Peyer's patch (tissue), 4 donors: Measurements from ENCODE around the gene KLHL13.

Source experiments
- POLR2A ChIP-seq, 2 donors: fragments of 450-650 bp; IDR thresholded peaks; one replicate each; pipeline ENCODE4 v1.5.1; 2017; ENCODE audit warnings: antibody characterized with exemption in 2 of 2, mild to moderate bottlenecking in 2 of 2, moderate library complexity in 2 of 2
- TF ChIP-seq, protein P1 (sequence below), 6 experiments: fragments of 450-650 bp in 4 of 6; fragments of 200-600 bp in 2 of 6; sonication (generic) in 1 of 6; IDR thresholded peaks; one replicate each; pipeline ENCODE4 v1.5.1; 2017 to 2019; ENCODE audit warnings: antibody characterized with exemption in 6 of 6, mild to moderate bottlenecking in 3 of 6, moderate library complexity in 1 of 6

DNA sequence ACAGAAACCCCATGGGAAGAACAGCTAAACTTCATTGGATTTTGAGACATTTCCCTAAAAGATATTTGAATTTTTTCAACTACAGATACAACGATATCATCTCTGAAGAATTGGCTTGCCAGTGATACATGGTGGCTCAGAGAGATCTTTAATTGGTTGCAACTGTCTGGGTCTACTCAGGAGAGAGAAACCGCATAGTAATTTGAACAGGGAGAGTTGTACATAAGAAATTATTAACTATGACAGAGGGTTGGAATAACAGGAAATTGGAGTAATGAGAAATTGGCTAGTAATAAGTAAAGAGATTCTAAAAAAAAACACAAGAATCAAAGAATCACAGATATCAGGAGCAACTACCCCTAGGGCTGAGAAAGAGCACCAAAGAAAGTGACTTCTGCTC, 118.4 kb downstream of the KLHL13 start:
- TF ChIP-seq, protein P1, sequence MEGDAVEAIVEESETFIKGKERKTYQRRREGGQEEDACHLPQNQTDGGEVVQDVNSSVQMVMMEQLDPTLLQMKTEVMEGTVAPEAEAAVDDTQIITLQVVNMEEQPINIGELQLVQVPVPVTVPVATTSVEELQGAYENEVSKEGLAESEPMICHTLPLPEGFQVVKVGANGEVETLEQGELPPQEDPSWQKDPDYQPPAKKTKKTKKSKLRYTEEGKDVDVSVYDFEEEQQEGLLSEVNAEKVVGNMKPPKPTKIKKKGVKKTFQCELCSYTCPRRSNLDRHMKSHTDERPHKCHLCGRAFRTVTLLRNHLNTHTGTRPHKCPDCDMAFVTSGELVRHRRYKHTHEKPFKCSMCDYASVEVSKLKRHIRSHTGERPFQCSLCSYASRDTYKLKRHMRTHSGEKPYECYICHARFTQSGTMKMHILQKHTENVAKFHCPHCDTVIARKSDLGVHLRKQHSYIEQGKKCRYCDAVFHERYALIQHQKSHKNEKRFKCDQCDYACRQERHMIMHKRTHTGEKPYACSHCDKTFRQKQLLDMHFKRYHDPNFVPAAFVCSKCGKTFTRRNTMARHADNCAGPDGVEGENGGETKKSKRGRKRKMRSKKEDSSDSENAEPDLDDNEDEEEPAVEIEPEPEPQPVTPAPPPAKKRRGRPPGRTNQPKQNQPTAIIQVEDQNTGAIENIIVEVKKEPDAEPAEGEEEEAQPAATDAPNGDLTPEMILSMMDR (IDR thresholded peaks at IDR 0.05) = no peak
- no peak for TF ChIP-seq POLR2A (IDR thresholded peaks at IDR 0.05)
